ENCODE data around the gene TNFRSF14. TPM values are rescaled to one million over a fixed set of nuclear protein-coding genes. Genes with fewer than 3 reads are reported as not detected.

Gene TNFRSF14
- total and polyA plus RNA-seq, 2 of the 13 experiments (the other 11 are each of a cell fraction or from before 2014, with no cell fraction given), result 11.9 to 49.9 TPM

- no peak for TF ChIP-seq ZNF280B (CRISPR knock-in tag; IDR thresholded peaks at IDR 0.05; ENCODE audit: borderline replicate concordance)
- no peak for TF ChIP-seq HMGXB3 (CRISPR knock-in tag; IDR thresholded peaks at IDR 0.05; ENCODE audit: borderline replicate concordance)
- TF ChIP-seq ZNF24 (IDR thresholded peaks at IDR 0.05), result no peak
- TF ChIP-seq ATF3 (CRISPR knock-in tag; IDR thresholded peaks at IDR 0.05), result 0 out of 2 replicates have a peak, but pooled peaks have one; percentile 10
- TF ChIP-seq MZF1 (CRISPR knock-in tag; IDR thresholded peaks at IDR 0.05; ENCODE audit: borderline replicate concordance), result no peak
- TF ChIP-seq CEBPG (CRISPR knock-in tag; IDR thresholded peaks at IDR 0.05), result no peak
- no peak; the same call in 1 of the 2 replicates for TF ChIP-seq SALL1 (CRISPR knock-in tag; IDR thresholded peaks at IDR 0.05)
- TF ChIP-seq ZNF572 (CRISPR knock-in tag; IDR thresholded peaks at IDR 0.05), result no peak
- no peak for TF ChIP-seq ZNF570 (CRISPR knock-in tag; IDR thresholded peaks at IDR 0.05; ENCODE audit: borderline replicate concordance)
- TF ChIP-seq FUBP1 (CRISPR knock-in tag; IDR thresholded peaks at IDR 0.05; ENCODE audit: borderline replicate concordance), result no peak
- TF ChIP-seq SAFB2 (CRISPR knock-in tag; IDR thresholded peaks at IDR 0.05; ENCODE audit: borderline replicate concordance, low read depth), result no peak
- no peak for TF ChIP-seq ZBTB2 (CRISPR knock-in tag; IDR thresholded peaks at IDR 0.05; ENCODE audit: low read depth)
- no peak for TF ChIP-seq GZF1 (CRISPR knock-in tag; IDR thresholded peaks at IDR 0.05)
- peak; percentile 68 for TF ChIP-seq ZFX (CRISPR knock-in tag; IDR thresholded peaks at IDR 0.05; ENCODE audit: low read depth)
- no peak; the same call in 1 of the 2 replicates for TF ChIP-seq ZNF709 (CRISPR knock-in tag; IDR thresholded peaks at IDR 0.05)
- no peak for TF ChIP-seq RFXANK (CRISPR knock-in tag; IDR thresholded peaks at IDR 0.05)
- TF ChIP-seq SETDB1 (CRISPR knock-in tag; IDR thresholded peaks at IDR 0.05; ENCODE audit: borderline replicate concordance), result no peak
- TF ChIP-seq ISL2 (CRISPR knock-in tag; IDR thresholded peaks at IDR 0.05), result 0 out of 2 replicates have a peak, but pooled peaks have one; percentile 34
- peak; percentile 47; the same call in 1 of the 2 replicates for TF ChIP-seq SP4 (CRISPR knock-in tag; IDR thresholded peaks at IDR 0.05)
- no peak for TF ChIP-seq ELF4 (CRISPR knock-in tag; IDR thresholded peaks at IDR 0.05; ENCODE audit: borderline replicate concordance)
These were observed 10.2 kb upstream of the TNFRSF14 start (continued) for GRCh38 chr1:2545754-2546514.

Data from HepG2 (cell line).